ENCODE data around the gene FTCDNL1.

The FTCDNL1 gene

GRCh38 chr2:199847181-199847864 lies 3.7 kb downstream of the FTCDNL1 start:
- no peak overlapping the region for H3K4me3 ChIP-seq (replicated peaks; ENCODE audit: low read depth, low read length)
- no peak for DNase-seq (ENCODE audit: extremely low read depth, low read depth)
- no peak for TF ChIP-seq CTCF (IDR thresholded peaks at IDR 0.05; ENCODE audit: low read depth, low read length, missing control alignments)

GRCh38 chr2:199842631-199843395 lies 8.2 kb downstream of the FTCDNL1 start:
- no peak for DNase-seq (ENCODE audit: extremely low read depth, low read depth)
- TF ChIP-seq CTCF (IDR thresholded peaks at IDR 0.05; ENCODE audit: low read depth, low read length, missing control alignments), result no peak
- H3K4me3 ChIP-seq (replicated peaks; ENCODE audit: low read depth, low read length), result no peak overlapping the region

- TF ChIP-seq CTCF (IDR thresholded peaks at IDR 0.05; ENCODE audit: low read depth, low read length, missing control alignments), result no peak
- H3K4me3 ChIP-seq (replicated peaks; ENCODE audit: low read depth, low read length), result no peak overlapping the region
- DNase-seq (ENCODE audit: extremely low read depth, low read depth), result no peak
These were observed 9.6 kb downstream of the FTCDNL1 start for GRCh38 chr2:199841409-199841808.

GRCh38 chr2:199838399-199838798 lies 12.6 kb downstream of the FTCDNL1 start:
- DNase-seq (ENCODE audit: extremely low read depth, low read depth), result no peak
- no peak for TF ChIP-seq CTCF (IDR thresholded peaks at IDR 0.05; ENCODE audit: low read depth, low read length, missing control alignments)
- H3K4me3 ChIP-seq (replicated peaks; ENCODE audit: low read depth, low read length), result no peak overlapping the region

- no peak for DNase-seq (ENCODE audit: extremely low read depth, low read depth)
- no peak for TF ChIP-seq CTCF (IDR thresholded peaks at IDR 0.05; ENCODE audit: low read depth, low read length, missing control alignments)
- no peak overlapping the region for H3K4me3 ChIP-seq (replicated peaks; ENCODE audit: low read depth, low read length)
These were observed 14.0 kb downstream of the FTCDNL1 start for GRCh38 chr2:199836943-199837342.

GRCh38 chr2:199833525-199833924 lies 17.5 kb downstream of the FTCDNL1 start:
- no peak for TF ChIP-seq CTCF (IDR thresholded peaks at IDR 0.05; ENCODE audit: low read depth, low read length, missing control alignments)
- no peak for DNase-seq (ENCODE audit: extremely low read depth, low read depth)
- no peak overlapping the region for H3K4me3 ChIP-seq (replicated peaks; ENCODE audit: low read depth, low read length)

Data from HFF-Myc (cell line).